KOPT-K1 (cell line): ENCODE data around the gene WNT10A.

ENCODE experiments used
- H3K27ac ChIP-seq: fragments of 200-600 bp; sonication (generic); 2 replicates; pipeline ENCODE4 v1.5.1; 2016; ENCODE audit warnings: antibody characterized with exemption, mild to moderate bottlenecking, low read depth, low read length; ENCODE audit not compliant: poor library complexity, severe bottlenecking
- H3K36me3 ChIP-seq: fragments of 200-600 bp; sonication (generic); 2 replicates; pipeline ENCODE4 v1.5.1; 2017; ENCODE audit warnings: antibody characterized with exemption, mild to moderate bottlenecking, low read length, moderate library complexity; ENCODE audit not compliant: insufficient read depth
- H3K9me3 ChIP-seq: fragments of 200-600 bp; sonication (generic); 2 replicates; pipeline ENCODE4 v1.5.1; 2017; ENCODE audit warnings: antibody characterized with exemption, low read length, mild to moderate bottlenecking; ENCODE audit not compliant: insufficient read depth, poor library complexity, severe bottlenecking

WNT10A gene

GRCh38 chr2:218853766-218854165, 26.9 kb upstream of the WNT10A start:
- Histone ChIP-seq H3K36me3 (no peaks in the 10 kb centered on the region), H3K27ac (no peak overlapping the region), H3K9me3 (no peaks in the 10 kb centered on the region)

GRCh38 chr2:218854860-218855259, 25.8 kb upstream of the WNT10A start:
- Histone ChIP-seq H3K9me3 (no peaks in the 10 kb centered on the region), H3K27ac (no peak overlapping the region), H3K36me3 (no peaks in the 10 kb centered on the region)

- Histone ChIP-seq H3K27ac (no peak overlapping the region), H3K9me3 (no peaks in the 10 kb centered on the region), H3K36me3 (no peaks in the 10 kb centered on the region)
Measured at GRCh38 chr2:218855305-218856166, 25.1 kb upstream of the WNT10A start.

GRCh38 chr2:218856167-218856895, 24.3 kb upstream of the WNT10A start:
- no peak overlapping the region for H3K27ac ChIP-seq
- H3K36me3 ChIP-seq: no peaks in the 10 kb centered on the region
- no peaks in the 10 kb centered on the region for H3K9me3 ChIP-seq

GRCh38 chr2:218856896-218857243, 23.8 kb upstream of the WNT10A start:
- Histone ChIP-seq H3K9me3 (no peaks in the 10 kb centered on the region), H3K27ac (no peak overlapping the region), H3K36me3 (no peaks in the 10 kb centered on the region)

- Histone ChIP-seq H3K36me3 (no peaks in the 10 kb centered on the region), H3K9me3 (no peaks in the 10 kb centered on the region), H3K27ac (no peak overlapping the region)
Measured at GRCh38 chr2:218857371-218858137, 23.1 kb upstream of the WNT10A start.

GRCh38 chr2:218858138-218858445, 22.6 kb upstream of the WNT10A start:
- Histone ChIP-seq H3K36me3 (no peaks in the 10 kb centered on the region), H3K27ac (no peak overlapping the region), H3K9me3 (no peaks in the 10 kb centered on the region)

GRCh38 chr2:218858671-218859555, 21.7 kb upstream of the WNT10A start:
- H3K9me3 ChIP-seq: no peaks in the 10 kb centered on the region

GRCh38 chr2:218859556-218859987, 21.1 kb upstream of the WNT10A start, which contains the start of gene WNT6:
Gene WNT6 (plus strand): TSS chr2:218859805. CDS start chr2:218860038, 233 bp downstream.
- Histone ChIP-seq H3K27ac (no peak within 1 kb of the TSS), H3K9me3 (no peaks in the 10 kb centered on the region), H3K36me3 (no peaks in the 10 kb centered on the region)

More at GRCh38 chr2:218858671-218859555, 21.7 kb upstream of the WNT10A start:
- Histone ChIP-seq H3K27ac (no peak overlapping the region), H3K36me3 (no peaks in the 10 kb centered on the region)

GRCh38 chr2:218859988-218860831, 20.4 kb upstream of the WNT10A start:
- no peak overlapping the region for H3K27ac ChIP-seq
- H3K9me3 ChIP-seq: no peaks in the 10 kb centered on the region
- H3K36me3 ChIP-seq: no peaks in the 10 kb centered on the region

- H3K27ac ChIP-seq: no peak overlapping the region
- H3K36me3 ChIP-seq: no peaks in the 10 kb centered on the region
- H3K9me3 ChIP-seq: no peaks in the 10 kb centered on the region
Measured at GRCh38 chr2:218860950-218861381, 19.7 kb upstream of the WNT10A start.

GRCh38 chr2:218861645-218862318, 18.9 kb upstream of the WNT10A start:
- H3K27ac ChIP-seq: no peak overlapping the region
- no peaks in the 10 kb centered on the region for H3K9me3 ChIP-seq
- no peaks in the 10 kb centered on the region for H3K36me3 ChIP-seq

GRCh38 chr2:218863021-218863520, 17.6 kb upstream of the WNT10A start:
- no peaks in the 10 kb centered on the region for H3K9me3 ChIP-seq
- H3K36me3 ChIP-seq: no peaks in the 10 kb centered on the region
- no peak overlapping the region for H3K27ac ChIP-seq
